GM13976 (cell line): ENCODE measurements around the gene MAP2K3.

Experiments used
- DNase-seq: peaks from one replicate; pipeline ENCODE4 v3.0.0; 2012; ENCODE audit warnings: low spot score
- in situ Hi-C: fragments of 300-500 bp; cut with MboI; formaldehyde crosslinking; loops from one replicate; pipeline ENCODE4 v1.12.0; 2022; ENCODE audit warnings: low sequenced_read_pairs, mixed read lengths, inconsistent platforms; ENCODE audit not compliant: unreplicated experiment
- TF ChIP-seq, protein P1 (sequence below): IDR thresholded peaks from 2 replicates; pipeline ENCODE4 v1.5.1; 2012; ENCODE audit warnings: borderline replicate concordance, mild to moderate bottlenecking; ENCODE audit not compliant: insufficient read depth; ENCODE audit errors: extremely low read depth, missing control alignments, control extremely low read depth

The MAP2K3 gene

DNA sequence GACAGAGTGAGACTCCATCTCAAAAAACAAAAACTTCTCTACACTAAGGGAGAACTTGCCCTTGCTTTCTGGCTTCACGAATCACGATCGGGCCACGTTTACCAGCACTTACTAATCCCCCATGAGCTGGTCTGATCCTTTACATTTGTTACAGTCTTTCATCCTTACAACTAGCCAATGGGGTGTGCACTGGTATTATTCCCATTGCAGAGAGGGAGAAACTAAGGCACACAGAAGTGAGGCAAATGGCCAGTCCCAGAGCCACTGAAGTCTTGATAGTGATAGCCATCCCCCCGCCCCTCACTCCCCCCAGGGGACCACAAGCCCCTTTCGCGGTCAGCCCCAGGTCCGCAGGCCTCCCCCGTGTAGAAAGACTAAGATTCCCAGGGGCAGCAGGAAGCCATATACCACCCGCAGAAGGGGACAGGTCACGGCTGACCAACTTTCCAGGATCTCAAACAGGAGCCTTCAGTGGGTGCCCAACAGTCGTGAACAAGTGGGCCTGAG is 32.2 kb upstream of the MAP2K3 start:
- TF ChIP-seq, protein P1, sequence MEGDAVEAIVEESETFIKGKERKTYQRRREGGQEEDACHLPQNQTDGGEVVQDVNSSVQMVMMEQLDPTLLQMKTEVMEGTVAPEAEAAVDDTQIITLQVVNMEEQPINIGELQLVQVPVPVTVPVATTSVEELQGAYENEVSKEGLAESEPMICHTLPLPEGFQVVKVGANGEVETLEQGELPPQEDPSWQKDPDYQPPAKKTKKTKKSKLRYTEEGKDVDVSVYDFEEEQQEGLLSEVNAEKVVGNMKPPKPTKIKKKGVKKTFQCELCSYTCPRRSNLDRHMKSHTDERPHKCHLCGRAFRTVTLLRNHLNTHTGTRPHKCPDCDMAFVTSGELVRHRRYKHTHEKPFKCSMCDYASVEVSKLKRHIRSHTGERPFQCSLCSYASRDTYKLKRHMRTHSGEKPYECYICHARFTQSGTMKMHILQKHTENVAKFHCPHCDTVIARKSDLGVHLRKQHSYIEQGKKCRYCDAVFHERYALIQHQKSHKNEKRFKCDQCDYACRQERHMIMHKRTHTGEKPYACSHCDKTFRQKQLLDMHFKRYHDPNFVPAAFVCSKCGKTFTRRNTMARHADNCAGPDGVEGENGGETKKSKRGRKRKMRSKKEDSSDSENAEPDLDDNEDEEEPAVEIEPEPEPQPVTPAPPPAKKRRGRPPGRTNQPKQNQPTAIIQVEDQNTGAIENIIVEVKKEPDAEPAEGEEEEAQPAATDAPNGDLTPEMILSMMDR = no peak
- in situ Hi-C loops = no loop called here
- DNase-seq = no peak

DNA sequence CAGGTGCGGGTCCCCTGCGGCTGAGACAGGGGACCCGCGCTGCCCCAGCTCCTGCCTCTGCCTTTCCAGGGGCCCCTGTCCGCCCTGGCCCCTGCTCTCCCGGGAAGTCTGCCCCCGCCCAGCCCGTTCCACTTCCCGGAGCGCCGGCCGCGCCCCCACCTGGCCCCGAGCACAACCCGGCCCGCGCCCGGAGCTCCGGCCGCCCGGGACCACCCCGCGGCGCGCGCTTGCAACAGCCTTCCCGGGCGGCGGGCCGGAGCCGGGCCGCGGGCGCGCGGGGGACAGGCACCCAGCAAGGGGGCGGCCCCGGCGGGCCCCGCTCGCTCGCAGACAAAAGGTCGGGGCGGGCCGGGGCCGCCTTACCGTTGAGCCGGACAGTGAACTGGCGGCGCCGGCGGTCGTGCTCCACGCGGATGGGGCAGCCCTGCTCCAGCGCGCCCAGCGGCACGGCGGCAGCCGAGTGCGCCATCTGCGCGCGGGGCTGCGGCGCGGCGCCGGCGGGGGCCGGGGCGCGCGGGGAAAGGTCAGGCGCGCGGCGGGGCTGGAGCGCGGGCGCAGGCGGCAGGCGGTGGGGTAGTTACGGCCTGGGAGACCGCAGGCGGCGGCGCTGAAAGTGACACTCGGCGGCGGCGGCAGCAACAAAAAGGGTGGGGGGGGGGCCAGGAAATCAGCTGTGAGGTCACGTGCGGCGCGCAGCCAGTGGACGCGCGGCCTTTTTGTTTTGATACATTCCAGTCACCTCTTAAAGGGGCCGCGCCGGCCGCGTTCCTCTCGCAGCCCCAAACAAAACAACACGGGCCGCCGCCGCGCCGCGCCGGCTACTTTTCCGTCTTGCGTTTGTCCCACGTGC is 31.5 kb upstream of the MAP2K3 start, which contains the start of gene NATD1:
Gene NATD1 (minus strand): TSS at position 615 of the 850 bp plus-strand sequence. CDS start 146 bp downstream, at position 469.
- peak; percentile 94 for DNase-seq
- TF ChIP-seq, protein P1 = no peak
- in situ Hi-C loops = no loop called here

DNA sequence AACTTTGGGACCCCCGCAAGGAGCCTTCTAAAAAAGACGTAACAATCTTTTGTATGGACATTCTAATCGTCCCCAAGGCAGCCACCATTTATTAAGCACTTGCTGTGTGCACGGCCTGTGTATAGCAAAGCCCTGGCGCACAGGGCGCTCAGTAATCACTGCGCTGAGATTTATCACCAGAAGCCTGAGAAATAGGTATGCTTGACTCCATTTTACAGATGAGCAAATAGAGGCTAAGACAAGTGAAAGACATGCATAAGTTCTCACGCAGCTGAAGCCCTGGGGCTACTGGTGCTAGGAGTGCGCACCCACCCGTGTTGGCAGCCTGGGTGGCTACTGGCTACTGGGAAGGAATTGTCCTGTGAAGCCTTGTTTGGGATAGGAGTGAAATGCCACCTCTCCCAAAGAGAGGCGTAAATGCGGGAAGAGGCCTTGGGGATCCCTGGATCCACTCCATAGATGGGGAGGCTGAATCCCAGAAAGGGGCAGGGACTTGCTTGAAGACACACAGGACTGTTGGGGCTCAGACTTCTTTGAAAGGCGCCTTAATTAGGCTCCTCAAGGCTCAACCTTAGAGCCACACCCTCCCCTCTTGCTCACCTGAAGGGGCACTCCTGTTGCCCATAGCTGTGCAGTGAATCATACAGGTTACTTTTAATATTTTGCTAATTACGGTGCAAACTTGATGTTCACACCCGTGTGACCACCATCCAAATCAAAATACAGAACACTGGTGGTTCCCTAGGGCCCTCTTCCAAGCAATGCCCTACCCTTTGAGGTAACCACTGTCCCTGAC is 30.7 kb upstream of the MAP2K3 start:
- in situ Hi-C loops = no loop called here

DNA sequence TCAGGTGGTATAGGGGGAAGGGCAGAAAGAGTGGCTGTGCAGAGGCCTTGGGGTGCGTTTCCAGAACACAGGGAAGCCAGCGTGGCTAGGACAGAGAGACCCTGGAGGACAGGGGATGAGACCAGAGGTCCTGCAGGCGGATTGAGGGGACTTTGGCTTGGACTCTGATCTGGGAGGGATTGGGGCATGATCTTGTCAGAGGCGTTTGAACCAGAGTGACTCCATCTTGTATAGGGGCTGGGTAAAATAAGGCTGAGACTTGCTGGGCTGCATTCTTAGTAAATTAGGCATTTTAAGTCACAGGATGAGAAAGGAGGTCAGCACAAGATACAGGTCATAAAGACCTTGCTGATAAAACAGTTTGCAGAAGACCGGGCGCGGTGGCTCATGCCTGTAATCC is 25.9 kb upstream of the MAP2K3 start:
- TF ChIP-seq, protein P1 = no peak
- no peak for DNase-seq
- in situ Hi-C loops = no loop called here

More for the DNA sequence above, 30.7 kb upstream of the MAP2K3 start:
- TF ChIP-seq, protein P1 = no peak
- no peak for DNase-seq

DNA sequence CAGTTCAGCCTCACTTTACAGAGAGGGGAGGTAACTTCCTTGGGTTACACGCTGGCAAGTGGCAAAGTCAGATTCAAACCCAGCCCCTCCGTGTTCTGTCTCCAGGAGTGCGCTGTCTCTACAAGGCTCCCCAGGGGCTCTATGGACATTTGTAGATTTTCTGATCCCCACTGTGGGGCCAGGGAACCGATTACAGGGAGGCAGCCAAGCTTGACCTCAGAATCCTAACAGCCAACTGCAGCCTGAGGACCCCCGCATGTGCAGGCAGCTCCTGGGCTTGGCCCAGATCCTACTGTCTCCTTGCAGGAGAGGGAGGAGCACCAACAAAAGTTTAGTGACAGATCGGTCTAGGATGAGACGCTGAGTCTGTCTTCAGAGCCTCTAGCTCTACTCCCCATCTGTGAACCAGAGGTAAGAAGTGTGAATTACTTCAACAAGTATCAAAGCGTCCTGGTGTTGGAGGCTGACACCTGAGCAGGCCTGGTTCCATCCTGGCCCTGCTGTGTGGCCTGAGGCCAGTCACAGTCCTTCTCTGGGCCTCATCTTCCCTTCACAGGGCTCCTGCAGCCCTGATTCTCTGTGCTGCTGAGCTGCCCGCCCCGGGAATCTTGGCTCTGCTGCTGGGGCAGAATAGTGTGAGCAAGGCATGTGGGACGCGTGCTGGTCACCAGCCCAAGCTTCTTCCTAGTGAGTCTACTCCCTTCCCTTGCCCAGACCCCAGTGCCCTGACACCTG is 22.1 kb upstream of the MAP2K3 start:
- in situ Hi-C loops = no loop called here
- TF ChIP-seq, protein P1 = no peak
- no peak for DNase-seq

DNA sequence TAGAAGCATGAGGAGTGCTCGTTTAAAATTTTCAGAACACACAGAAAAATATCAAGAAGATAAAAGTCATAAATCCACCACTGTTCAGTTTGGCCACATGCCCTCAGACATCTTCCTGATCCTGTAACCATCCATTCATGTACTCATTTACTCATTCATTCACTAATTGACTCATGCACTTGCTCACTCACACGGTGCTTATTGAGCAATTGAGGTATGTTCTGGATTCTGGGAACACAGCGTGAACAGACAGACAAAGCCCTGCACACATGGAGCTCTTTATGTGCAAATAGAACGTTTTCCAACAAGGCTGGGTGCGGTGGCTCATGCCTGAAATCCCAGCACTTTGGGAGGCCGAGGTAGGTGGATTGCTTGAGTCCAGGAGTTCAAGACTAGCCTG is 21.1 kb upstream of the MAP2K3 start:
- in situ Hi-C loops = no loop called here
- TF ChIP-seq, protein P1 = no peak
- no peak for DNase-seq
